ENCODE data around the gene ASPSCR1. TPM values are rescaled to one million over a fixed set of nuclear protein-coding genes. Genes with fewer than 3 reads are reported as not detected.

The ASPSCR1 gene
- total and polyA plus RNA-seq, 9 of the 15 experiments (the other 6 are each of a cell fraction or from before 2014, with no cell fraction given) = 0.90 to 36.9 (median 11.6) TPM

DNA sequence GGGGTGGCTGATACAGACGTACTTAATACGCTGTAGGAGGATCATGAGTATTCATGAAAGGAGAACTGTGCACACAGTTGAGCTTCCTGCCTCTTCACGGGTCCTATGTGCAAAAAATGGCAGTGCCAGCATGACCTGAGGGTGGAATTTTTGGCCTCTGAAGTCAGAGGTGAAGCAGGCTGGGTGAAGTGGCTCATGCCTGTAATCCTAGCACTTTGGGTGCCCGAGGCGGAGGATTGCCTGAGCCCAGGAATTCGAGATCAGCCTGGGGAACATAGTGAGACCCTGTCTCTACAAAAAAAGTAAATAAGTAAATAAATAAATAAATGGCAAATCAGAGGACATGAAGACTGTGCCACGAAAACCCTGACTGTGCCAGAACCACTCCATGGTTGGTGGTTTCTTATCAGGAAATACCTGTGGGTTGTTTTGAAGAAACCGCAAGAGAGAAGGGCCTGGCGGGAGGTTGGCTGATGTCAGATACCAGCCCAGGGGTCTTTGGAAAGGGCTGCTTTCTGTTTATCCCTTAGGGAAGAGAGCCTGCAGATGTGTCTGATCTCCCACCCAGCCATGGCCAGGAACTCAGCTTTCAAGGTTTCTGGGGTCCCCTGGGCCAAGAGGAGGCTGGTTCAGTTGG is 3.4 kb downstream of the ASPSCR1 start (continued):
- TF ChIP-seq, protein P1, sequence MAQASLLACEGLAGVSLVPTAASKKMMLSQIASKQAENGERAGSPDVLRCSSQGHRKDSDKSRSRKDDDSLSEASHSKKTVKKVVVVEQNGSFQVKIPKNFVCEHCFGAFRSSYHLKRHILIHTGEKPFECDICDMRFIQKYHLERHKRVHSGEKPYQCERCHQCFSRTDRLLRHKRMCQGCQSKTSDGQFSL (CRISPR knock-in tag; IDR thresholded peaks at IDR 0.05) = peak; percentile 60
- TF ChIP-seq, protein P1 (tag; IDR thresholded peaks at IDR 0.05) = no peak
- TF ChIP-seq, protein P2, sequence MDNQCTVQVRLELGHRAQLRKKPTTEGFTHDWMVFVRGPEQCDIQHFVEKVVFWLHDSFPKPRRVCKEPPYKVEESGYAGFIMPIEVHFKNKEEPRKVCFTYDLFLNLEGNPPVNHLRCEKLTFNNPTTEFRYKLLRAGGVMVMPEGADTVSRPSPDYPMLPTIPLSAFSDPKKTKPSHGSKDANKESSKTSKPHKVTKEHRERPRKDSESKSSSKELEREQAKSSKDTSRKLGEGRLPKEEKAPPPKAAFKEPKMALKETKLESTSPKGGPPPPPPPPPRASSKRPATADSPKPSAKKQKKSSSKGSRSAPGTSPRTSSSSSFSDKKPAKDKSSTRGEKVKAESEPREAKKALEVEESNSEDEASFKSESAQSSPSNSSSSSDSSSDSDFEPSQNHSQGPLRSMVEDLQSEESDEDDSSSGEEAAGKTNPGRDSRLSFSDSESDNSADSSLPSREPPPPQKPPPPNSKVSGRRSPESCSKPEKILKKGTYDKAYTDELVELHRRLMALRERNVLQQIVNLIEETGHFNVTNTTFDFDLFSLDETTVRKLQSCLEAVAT (IDR thresholded peaks at IDR 0.05) = peak in 1 of 2 experiments; percentile 91; a peak in 2 of 4 replicates
- TF ChIP-seq CAMTA2 (CRISPR knock-in tag; conservative IDR thresholded peaks at IDR 0.05) (no peak), RCOR1 (IDR thresholded peaks at IDR 0.05; ENCODE audit: borderline replicate concordance in 1 of 2, low read depth in 2 of 2, low read length in 2 of 2) (peak in 1 of 2 experiments; percentile 49; a peak in 1 of 4 replicates), TEAD4 (IDR thresholded peaks at IDR 0.05; ENCODE audit: low read length) (peak; percentile 81), TEAD4 (CRISPR knock-in tag; IDR thresholded peaks at IDR 0.05; ENCODE audit: borderline replicate concordance) (no peak), TCFL5 (CRISPR knock-in tag; conservative IDR thresholded peaks at IDR 0.05) (no peak), STAG1 (CRISPR knock-in tag; IDR thresholded peaks at IDR 0.05; ENCODE audit: borderline replicate concordance) (no peak), PYGO2 (tag; IDR thresholded peaks at IDR 0.05) (no peak), KDM1A (IDR thresholded peaks at IDR 0.05) (peak; percentile 41 to 42; a peak in 1 of 4 replicates), BHLHE40 (IDR thresholded peaks at IDR 0.05; ENCODE audit: low read length) (no peak), ESRRA (IDR thresholded peaks at IDR 0.05; ENCODE audit: borderline replicate concordance, low read depth) (peak; percentile 90; the same call in 1 of the 2 replicates), TAL1 (IDR thresholded peaks at IDR 0.05) (peak; percentile 14; the same call in 1 of the 2 replicates), TEAD1 (CRISPR knock-in tag; IDR thresholded peaks at IDR 0.05) (peak; percentile 77 to 90), PPARD (CRISPR knock-in tag; IDR thresholded peaks at IDR 0.05) (no peak), ZKSCAN3 (CRISPR knock-in tag; IDR thresholded peaks at IDR 0.05) (no peak), JUND (IDR thresholded peaks at IDR 0.05; ENCODE audit: borderline replicate concordance, low read depth, low read length) (0 out of 2 replicates have a peak, but pooled peaks have one; percentile 7), JUND (tag; IDR thresholded peaks at IDR 0.05; ENCODE audit: borderline replicate concordance, low read depth, low read length) (no peak), ARID1B (IDR thresholded peaks at IDR 0.05) (peak; percentile 55; the same call in 1 of the 2 replicates), SNIP1 (IDR thresholded peaks at IDR 0.05; ENCODE audit: low read depth) (no peak), DPF2 (IDR thresholded peaks at IDR 0.05) (peak; percentile 26; the same call in 1 of the 2 replicates), SMARCA4 (IDR thresholded peaks at IDR 0.05) (peak; percentile 31; the same call in 1 of the 2 replicates), ZNF830 (CRISPR knock-in tag; IDR thresholded peaks at IDR 0.05) (no peak), ESRRB (CRISPR knock-in tag; IDR thresholded peaks at IDR 0.05; ENCODE audit: borderline replicate concordance) (no peak)
- TF ChIP-seq, protein P3, sequence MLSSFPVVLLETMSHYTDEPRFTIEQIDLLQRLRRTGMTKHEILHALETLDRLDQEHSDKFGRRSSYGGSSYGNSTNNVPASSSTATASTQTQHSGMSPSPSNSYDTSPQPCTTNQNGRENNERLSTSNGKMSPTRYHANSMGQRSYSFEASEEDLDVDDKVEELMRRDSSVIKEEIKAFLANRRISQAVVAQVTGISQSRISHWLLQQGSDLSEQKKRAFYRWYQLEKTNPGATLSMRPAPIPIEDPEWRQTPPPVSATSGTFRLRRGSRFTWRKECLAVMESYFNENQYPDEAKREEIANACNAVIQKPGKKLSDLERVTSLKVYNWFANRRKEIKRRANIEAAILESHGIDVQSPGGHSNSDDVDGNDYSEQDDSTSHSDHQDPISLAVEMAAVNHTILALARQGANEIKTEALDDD (IDR thresholded peaks at IDR 0.05) = no peak
- TF ChIP-seq, protein P4, sequence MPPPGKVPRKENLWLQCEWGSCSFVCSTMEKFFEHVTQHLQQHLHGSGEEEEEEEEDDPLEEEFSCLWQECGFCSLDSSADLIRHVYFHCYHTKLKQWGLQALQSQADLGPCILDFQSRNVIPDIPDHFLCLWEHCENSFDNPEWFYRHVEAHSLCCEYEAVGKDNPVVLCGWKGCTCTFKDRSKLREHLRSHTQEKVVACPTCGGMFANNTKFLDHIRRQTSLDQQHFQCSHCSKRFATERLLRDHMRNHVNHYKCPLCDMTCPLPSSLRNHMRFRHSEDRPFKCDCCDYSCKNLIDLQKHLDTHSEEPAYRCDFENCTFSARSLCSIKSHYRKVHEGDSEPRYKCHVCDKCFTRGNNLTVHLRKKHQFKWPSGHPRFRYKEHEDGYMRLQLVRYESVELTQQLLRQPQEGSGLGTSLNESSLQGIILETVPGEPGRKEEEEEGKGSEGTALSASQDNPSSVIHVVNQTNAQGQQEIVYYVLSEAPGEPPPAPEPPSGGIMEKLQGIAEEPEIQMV (tag; conservative IDR thresholded peaks at IDR 0.05; ENCODE audit: low read depth) = no peak

Measured in K562 (cell line).